ENCODE results near the gene NEMF.

Gene NEMF

DNA sequence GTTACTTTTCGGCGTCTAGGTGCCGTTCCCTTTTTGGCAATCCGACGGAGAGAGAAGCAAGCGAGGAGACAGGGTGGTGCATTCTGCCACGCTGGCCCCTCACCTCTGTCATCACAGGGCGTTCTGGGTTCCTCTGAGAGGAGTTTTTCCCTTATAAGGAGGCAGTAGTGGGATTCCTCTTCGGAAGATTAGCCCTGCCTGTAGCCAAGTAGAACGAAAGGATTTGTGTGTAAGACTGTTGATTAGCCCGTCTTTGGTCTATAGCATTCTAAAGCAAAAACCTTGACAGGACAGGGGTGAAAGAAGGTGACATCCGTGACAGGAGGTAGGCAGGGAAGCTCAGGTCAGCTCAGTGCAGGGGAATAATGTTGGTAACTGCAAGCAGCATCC, 9.1 kb upstream of the NEMF start:
- H3K36me3 ChIP-seq (ENCODE audit: control insufficient read depth in 2 of 2, insufficient read depth in 1 of 2, low read length in 2 of 2), result no peaks in the 10 kb centered on the region
- H3K4me1 ChIP-seq (ENCODE audit: control insufficient read depth, insufficient read depth, low read length), result peaks cover 2% of the 10 kb centered on the region; the same call in 1 of the 2 replicates
- peak overlapping the region; percentile 77 for H3K4me3 ChIP-seq (ENCODE audit: low read depth, low read length)
- H3K27ac ChIP-seq (ENCODE audit: extremely low read depth, low read depth, low read length), result peak overlapping the region; percentile 75
- no peaks in the 10 kb centered on the region for H3K9me3 ChIP-seq (ENCODE audit: control insufficient read depth, insufficient read depth, low read depth, low read length)
- CTCF ChIA-PET, result interaction anchor here (0.6 to 6.1 kb wide), 30 partner anchors 8 to 696 kb away, joined by 3 to 91 read pairs (median 4); partner anchors contain the start of genes ARF6, NEMF, RPS29 and VCPKMT
- TF ChIP-seq GLIS1 (tag by site-specific recombination; IDR thresholded peaks at IDR 0.05) (no peak), HOXD13 (CRISPR knock-in tag; IDR thresholded peaks at IDR 0.05; ENCODE audit: borderline replicate concordance) (no peak), ZNF571 (tag by site-specific recombination; IDR thresholded peaks at IDR 0.05) (no peak), ZBTB17 (tag by site-specific recombination; IDR thresholded peaks at IDR 0.05) (peak; percentile 87), ZNF600 (tag by site-specific recombination; IDR thresholded peaks at IDR 0.05) (0 out of 2 replicates have a peak, but pooled peaks have one; percentile 27), WT1 (tag by site-specific recombination; IDR thresholded peaks at IDR 0.05) (no peak), ZFP69B (tag by site-specific recombination; IDR thresholded peaks at IDR 0.05) (no peak), ZBTB44 (tag by site-specific recombination; IDR thresholded peaks at IDR 0.05) (no peak), ZNF335 (tag by site-specific recombination; conservative IDR thresholded peaks at IDR 0.05) (peak; percentile 66; the same call in 1 of the 2 replicates)
- POLR2A ChIA-PET, result interaction anchor here (0.9 to 2.9 kb wide), 13 partner anchors 8 to 275 kb away, joined by 3 to 38 read pairs (median 5); partner anchors contain the start of genes ARF6, LRR1, MGAT2 and NEMF

GRCh38 chr14:49860988-49861698, 8.6 kb upstream of the NEMF start:
- no peaks in the 10 kb centered on the region for H3K36me3 ChIP-seq (ENCODE audit: control insufficient read depth in 2 of 2, insufficient read depth in 1 of 2, low read length in 2 of 2)
- TF ChIP-seq WT1 (tag by site-specific recombination; IDR thresholded peaks at IDR 0.05), result no peak
- TF ChIP-seq ZNF221 (tag by site-specific recombination; IDR thresholded peaks at IDR 0.05; ENCODE audit: borderline replicate concordance), result no peak
- TF ChIP-seq ZNF248 (tag by site-specific recombination; IDR thresholded peaks at IDR 0.05), result no peak
- peak; percentile 57 for TF ChIP-seq ZNF335 (tag by site-specific recombination; conservative IDR thresholded peaks at IDR 0.05)
- TF ChIP-seq, protein P1, sequence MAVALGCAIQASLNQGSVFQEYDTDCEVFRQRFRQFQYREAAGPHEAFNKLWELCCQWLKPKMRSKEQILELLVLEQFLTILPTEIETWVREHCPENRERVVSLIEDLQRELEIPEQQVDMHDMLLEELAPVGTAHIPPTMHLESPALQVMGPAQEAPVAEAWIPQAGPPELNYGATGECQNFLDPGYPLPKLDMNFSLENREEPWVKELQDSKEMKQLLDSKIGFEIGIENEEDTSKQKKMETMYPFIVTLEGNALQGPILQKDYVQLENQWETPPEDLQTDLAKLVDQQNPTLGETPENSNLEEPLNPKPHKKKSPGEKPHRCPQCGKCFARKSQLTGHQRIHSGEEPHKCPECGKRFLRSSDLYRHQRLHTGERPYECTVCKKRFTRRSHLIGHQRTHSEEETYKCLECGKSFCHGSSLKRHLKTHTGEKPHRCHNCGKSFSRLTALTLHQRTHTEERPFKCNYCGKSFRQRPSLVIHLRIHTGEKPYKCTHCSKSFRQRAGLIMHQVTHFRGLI (tag by site-specific recombination; IDR thresholded peaks at IDR 0.05), result peak; percentile 27; the same call in 1 of the 2 replicates
- H3K27ac ChIP-seq (ENCODE audit: extremely low read depth, low read depth, low read length), result peak overlapping the region; percentile 75
- ChIA-PET POLR2A (interaction anchor here (0.7 to 2.9 kb wide), 8 partner anchors 7 to 275 kb away, joined by 3 to 38 read pairs (median 7); partner anchors contain the start of genes ARF6, MGAT2, NEMF and RPL36AL), CTCF (interaction anchor here (0.7 to 6.1 kb wide), 22 partner anchors 8 to 400 kb away, joined by 3 to 91 read pairs (median 3); partner anchors contain the start of genes ARF6, NEMF, RPS29 and VCPKMT)
- peak overlapping the region; percentile 77 for H3K4me3 ChIP-seq (ENCODE audit: low read depth, low read length)
- no peaks in the 10 kb centered on the region for H3K9me3 ChIP-seq (ENCODE audit: control insufficient read depth, insufficient read depth, low read depth, low read length)
- peaks cover 2% of the 10 kb centered on the region; the same call in 1 of the 2 replicates for H3K4me1 ChIP-seq (ENCODE audit: control insufficient read depth, insufficient read depth, low read length)

GRCh38 chr14:49858383-49858782, 5.8 kb upstream of the NEMF start:
- Histone ChIP-seq H3K36me3 (ENCODE audit: control insufficient read depth in 2 of 2, insufficient read depth in 1 of 2, low read length in 2 of 2) (no peaks in the 10 kb centered on the region), H3K9me3 (ENCODE audit: control insufficient read depth, insufficient read depth, low read depth, low read length) (no peaks in the 10 kb centered on the region), H3K4me3 (ENCODE audit: low read depth, low read length) (no peak overlapping the region), H3K4me1 (ENCODE audit: control insufficient read depth, insufficient read depth, low read length) (0 out of 2 replicates have a peak, but pooled peaks cover 2% of the 10 kb centered on the region), H3K27ac (ENCODE audit: extremely low read depth, low read depth, low read length) (no peak overlapping the region)
- ChIA-PET POLR2A (interaction anchor here (0.7 kb wide), 1 partner anchor 365 kb away, joined by 3 read pairs; no protein-coding TSS in a partner anchor), CTCF (interaction anchor here (1.0 to 1.1 kb wide), 2 partner anchors 10 to 246 kb away, joined by 4 to 5 read pairs; no protein-coding TSS in a partner anchor)
- TF ChIP-seq ZNF302 (tag by site-specific recombination; IDR thresholded peaks at IDR 0.05; ENCODE audit: low read depth), result no peak
- no peak for TF ChIP-seq PATZ1 (tag by site-specific recombination; IDR thresholded peaks at IDR 0.05)
- TF ChIP-seq ZNF549 (tag by site-specific recombination; IDR thresholded peaks at IDR 0.05), result peak; percentile 91

Measured in HEK293 (cell line).